PC-9 (cell line): ENCODE measurements around the gene COQ10B. TPM values are rescaled to one million over a fixed set of nuclear protein-coding genes. Genes with fewer than 3 reads are reported as not detected.

Experiments
- BruUV-seq: library from RNA; stranded (reverse); fragments of 400-500 nt; replicated peaks from 2 replicates; lab custom pipeline; 2021; lab: Mats Ljungman, UMichigan
- CTCF ChIA-PET: fragments of 300-600 bp; sonication (Branson Sonifier 250); formaldehyde crosslinking; loops from one replicate; lab custom pipeline; 2022; ENCODE audit warnings: antibody characterized with exemption; lab: Charles Lee
- POLR2A ChIA-PET: fragments of 300-600 bp; sonication (Branson Sonifier 250); formaldehyde crosslinking; loops from one replicate; lab custom pipeline; 2022; ENCODE audit warnings: antibody characterized with exemption; ENCODE audit not compliant: unreplicated experiment; lab: Charles Lee
- DNase-seq, 2 experiments: peaks; one replicate each; pipeline versions ENCODE4 v3.0.0 to v3.0.0-alpha.2; 2015 to 2022; ENCODE audit warnings: mixed read lengths in 1 of 2
- H2AFZ ChIP-seq: fragments of 200-600 bp; sonication (generic); 2 replicates; pipeline ENCODE4 v1.8.1; 2017; ENCODE audit warnings: antibody characterized with exemption
- H3F3A ChIP-seq: fragments of 200-600 bp; sonication (generic); 2 replicates; pipeline ENCODE4 v1.8.1; 2017; ENCODE audit warnings: antibody characterized with exemption, mild to moderate bottlenecking, low read depth; ENCODE audit not compliant: insufficient read depth
- H3K27ac ChIP-seq: fragments of 200-600 bp; sonication (generic); 2 replicates; pipeline ENCODE4 v1.6.1; 2016; ENCODE audit warnings: mixed run types
- H3K27me3 ChIP-seq: fragments of 200-600 bp; sonication (generic); 2 replicates; pipeline ENCODE4 v1.6.1; 2016; ENCODE audit warnings: low read depth, mixed run types; ENCODE audit not compliant: insufficient read depth
- H3K36me3 ChIP-seq: fragments of 200-600 bp; sonication (generic); 2 replicates; pipeline ENCODE4 v1.6.1; 2016; ENCODE audit warnings: low read depth, mixed run types
- H3K4me1 ChIP-seq: fragments of 200-600 bp; sonication (generic); replicated peaks from 2 replicates; pipeline ENCODE4 v1.6.1; 2016; ENCODE audit warnings: mixed run types; ENCODE audit not compliant: insufficient read depth
- H3K4me2 ChIP-seq: fragments of 200-600 bp; sonication (generic); 2 replicates; pipeline ENCODE4 v1.6.1; 2017; ENCODE audit warnings: mixed run types
- H3K4me3 ChIP-seq: fragments of 200-600 bp; sonication (generic); 2 replicates; pipeline ENCODE4 v1.6.1; 2016; ENCODE audit warnings: mixed run types
- H3K79me2 ChIP-seq: fragments of 200-600 bp; sonication (generic); 2 replicates; pipeline ENCODE4 v1.6.1; 2017; ENCODE audit warnings: low read depth, mixed run types
- H3K9me2 ChIP-seq: fragments of 200-600 bp; sonication (generic); 2 replicates; pipeline ENCODE4 v1.8.1; 2017; ENCODE audit warnings: mild to moderate bottlenecking; ENCODE audit not compliant: insufficient read depth
- H3K9me3 ChIP-seq: fragments of 200-600 bp; sonication (generic); 2 replicates; pipeline ENCODE4 v1.8.1; 2016; ENCODE audit warnings: low read depth; ENCODE audit not compliant: insufficient read depth
- H4K20me1 ChIP-seq: fragments of 200-600 bp; sonication (generic); 2 replicates; pipeline ENCODE4 v1.8.1; 2017; ENCODE audit not compliant: insufficient read depth
- EZH2 ChIP-seq: fragments of 200-600 bp; sonication (generic); IDR thresholded peaks from 2 replicates; pipeline ENCODE4 v1.8.0; 2017; ENCODE audit warnings: antibody characterized with exemption, low read depth
- intact Hi-C: fragments of 100-400 bp; cut with micrococcal nuclease; formaldehyde crosslinking; loops from one replicate; pipeline ENCODE4 v1.10.0; 2022; ENCODE audit not compliant: unreplicated experiment
- total RNA-seq: library from RNA; stranded (reverse); gene quantifications from 2 replicates; pipeline ENCODE4 v1.2.3, GENCODE V29; 2021
- TF ChIP-seq, protein P1 (sequence below): fragments of 200-600 bp; sonication (generic); conservative IDR thresholded peaks from 2 replicates; pipeline ENCODE4 v1.6.1; 2017; ENCODE audit warnings: mixed run types, antibody characterized with exemption, mild to moderate bottlenecking, moderate library complexity

Gene COQ10B
- total RNA-seq, 1 experiment from 2014 or later = 18.1 TPM

DNA sequence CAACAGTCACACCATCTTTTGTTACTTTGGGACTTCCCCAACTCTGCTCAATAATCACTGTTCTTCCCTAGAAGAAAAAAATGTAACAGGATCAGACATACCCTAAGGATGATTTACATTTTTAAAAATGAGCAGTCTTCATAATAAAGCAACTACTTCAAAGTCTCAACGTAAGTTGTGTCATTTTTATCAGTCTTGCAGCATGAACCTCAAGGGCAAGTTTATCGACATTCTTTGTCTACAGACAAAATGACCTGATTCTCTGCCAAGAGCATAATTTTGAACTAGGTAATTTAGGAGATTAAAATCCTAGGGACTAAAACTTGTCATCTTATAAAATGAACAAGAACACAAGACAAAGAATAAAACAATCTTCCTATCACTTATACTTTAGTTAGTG, 44.0 kb downstream of the COQ10B start:
- ChIA-PET CTCF (no interaction called here), POLR2A (no interaction called here)
- H3K4me3 ChIP-seq = peak overlapping the region; percentile 99
- TF ChIP-seq, protein P1, sequence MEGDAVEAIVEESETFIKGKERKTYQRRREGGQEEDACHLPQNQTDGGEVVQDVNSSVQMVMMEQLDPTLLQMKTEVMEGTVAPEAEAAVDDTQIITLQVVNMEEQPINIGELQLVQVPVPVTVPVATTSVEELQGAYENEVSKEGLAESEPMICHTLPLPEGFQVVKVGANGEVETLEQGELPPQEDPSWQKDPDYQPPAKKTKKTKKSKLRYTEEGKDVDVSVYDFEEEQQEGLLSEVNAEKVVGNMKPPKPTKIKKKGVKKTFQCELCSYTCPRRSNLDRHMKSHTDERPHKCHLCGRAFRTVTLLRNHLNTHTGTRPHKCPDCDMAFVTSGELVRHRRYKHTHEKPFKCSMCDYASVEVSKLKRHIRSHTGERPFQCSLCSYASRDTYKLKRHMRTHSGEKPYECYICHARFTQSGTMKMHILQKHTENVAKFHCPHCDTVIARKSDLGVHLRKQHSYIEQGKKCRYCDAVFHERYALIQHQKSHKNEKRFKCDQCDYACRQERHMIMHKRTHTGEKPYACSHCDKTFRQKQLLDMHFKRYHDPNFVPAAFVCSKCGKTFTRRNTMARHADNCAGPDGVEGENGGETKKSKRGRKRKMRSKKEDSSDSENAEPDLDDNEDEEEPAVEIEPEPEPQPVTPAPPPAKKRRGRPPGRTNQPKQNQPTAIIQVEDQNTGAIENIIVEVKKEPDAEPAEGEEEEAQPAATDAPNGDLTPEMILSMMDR = no peak
- TF ChIP-seq EZH2 = no peak
- peaks cover 73% of the 10 kb centered on the region for H4K20me1 ChIP-seq
- peaks cover 65% of the 10 kb centered on the region for H3F3A ChIP-seq
- peak overlapping the region; percentile 74 for H3K27ac ChIP-seq
- intact Hi-C loops = no loop called here
- BruUV-seq = no TSS peak
- DNase-seq = peak in 1 of 2 experiments; percentile 60
- H3K4me2 ChIP-seq = peak overlapping the region; percentile 93
- H3K27me3 ChIP-seq = no peaks in the 10 kb centered on the region
- no peaks in the 10 kb centered on the region for H3K9me2 ChIP-seq
- H3K9me3 ChIP-seq = no peaks in the 10 kb centered on the region
- H2AFZ ChIP-seq = no peak overlapping the region
- H3K79me2 ChIP-seq = peaks cover 94% of the 10 kb centered on the region
- peaks cover 65% of the 10 kb centered on the region for H3K36me3 ChIP-seq
- H3K4me1 ChIP-seq = peaks cover 34% of the 10 kb centered on the region

- Histone ChIP-seq H4K20me1 (peaks cover 73% of the 10 kb centered on the region), H3K27ac (peak overlapping the region; percentile 74), H3K4me3 (peak overlapping the region; percentile 99), H3K9me2 (no peaks in the 10 kb centered on the region), H3K4me2 (peak overlapping the region; percentile 93), H3K9me3 (no peaks in the 10 kb centered on the region), H2AFZ (no peak overlapping the region), H3F3A (peaks cover 58% of the 10 kb centered on the region; the same call in 1 of the 2 replicates), H3K79me2 (peaks cover 94% of the 10 kb centered on the region), H3K4me1 (peaks cover 43% of the 10 kb centered on the region), H3K36me3 (peaks cover 69% of the 10 kb centered on the region), H3K27me3 (no peaks in the 10 kb centered on the region)
- intact Hi-C loops = no loop called here
- TF ChIP-seq, protein P1 = no peak
- no peak for TF ChIP-seq EZH2
- CTCF ChIA-PET = no interaction called here
- BruUV-seq = no TSS peak
- POLR2A ChIA-PET = interaction anchor here (0.7 kb wide), 1 partner anchor 18 kb away, joined by 8 read pairs; no protein-coding TSS in a partner anchor
- no peak for DNase-seq
Observed at GRCh38 chr2:197498235-197498936, 45.0 kb downstream of the COQ10B start.

- TSS peak; percentile 38 for BruUV-seq
- H2AFZ ChIP-seq = peak overlapping the region; percentile 35
- TF ChIP-seq, protein P1 = no peak
- TF ChIP-seq EZH2 = no peak
- no peaks in the 10 kb centered on the region for H3K9me3 ChIP-seq
- H3K36me3 ChIP-seq = peaks cover 69% of the 10 kb centered on the region
- ChIA-PET CTCF (interaction anchor here (0.9 kb wide), 1 partner anchor 46 kb away, joined by 4 read pairs; no protein-coding TSS in a partner anchor), POLR2A (interaction anchor here (0.7 to 1.0 kb wide), 2 partner anchors 16 to 18 kb away, joined by 4 to 8 read pairs; partner anchors contain the start of gene MOB4)
- peak in 1 of 2 experiments; percentile 31 for DNase-seq
- peaks cover 94% of the 10 kb centered on the region for H3K79me2 ChIP-seq
- peak overlapping the region; percentile 99 for H3K4me3 ChIP-seq
- H3K27ac ChIP-seq = peak overlapping the region; percentile 74
- H3K4me2 ChIP-seq = peak overlapping the region; percentile 93
- H4K20me1 ChIP-seq = peaks cover 67% of the 10 kb centered on the region
- intact Hi-C loops = no loop called here
- no peaks in the 10 kb centered on the region for H3K27me3 ChIP-seq
- H3K4me1 ChIP-seq = peaks cover 43% of the 10 kb centered on the region
- H3F3A ChIP-seq = peaks cover 58% of the 10 kb centered on the region; the same call in 1 of the 2 replicates
- H3K9me2 ChIP-seq = no peaks in the 10 kb centered on the region
Observed at GRCh38 chr2:197498937-197499593, 45.7 kb downstream of the COQ10B start.
